H9 (cell line): Measurements from ENCODE around the gene RGS14. TPM values are rescaled to one million over a fixed set of nuclear protein-coding genes. Genes with fewer than 3 reads are reported as not detected.

ENCODE experiments used
- DNase-seq: peaks from one replicate; pipeline ENCODE4 v3.0.0-alpha.2; 2017
- H2AFZ ChIP-seq: one replicate; pipeline ENCODE4 v1.6.1; 2013; ENCODE audit warnings: mild to moderate bottlenecking, low read length, control low read depth, moderate library complexity
- H2AK5ac ChIP-seq: 2 replicates; pipeline ENCODE4 v1.6.1; 2013; ENCODE audit warnings: low read length, control low read depth, mixed read lengths; ENCODE audit not compliant: insufficient read length
- H2BK120ac ChIP-seq: one replicate; pipeline ENCODE4 v1.6.1; 2013; ENCODE audit warnings: low read depth, mild to moderate bottlenecking, low read length, control low read depth, inconsistent platforms; ENCODE audit not compliant: poor library complexity, severe bottlenecking
- H2BK12ac ChIP-seq: 2 replicates; pipeline ENCODE4 v1.6.1; 2013; ENCODE audit warnings: low read length, control low read depth, mixed read lengths, low read depth; ENCODE audit not compliant: insufficient read length
- H2BK15ac ChIP-seq: 2 replicates; pipeline ENCODE4 v1.6.1; 2013; ENCODE audit warnings: low read depth, low read length, control low read depth
- H2BK20ac ChIP-seq: one replicate; pipeline ENCODE4 v1.6.1; 2013; ENCODE audit warnings: low read depth, mild to moderate bottlenecking, low read length, control low read depth, inconsistent platforms; ENCODE audit not compliant: poor library complexity, severe bottlenecking
- H2BK5ac ChIP-seq: 2 replicates; pipeline ENCODE4 v1.6.1; 2013; ENCODE audit warnings: low read length, control low read depth, mixed read lengths; ENCODE audit not compliant: insufficient read length
- H3K14ac ChIP-seq: 2 replicates; pipeline ENCODE4 v1.6.1; 2013; ENCODE audit warnings: low read length, control low read depth; ENCODE audit not compliant: insufficient read depth
- H3K18ac ChIP-seq: 2 replicates; pipeline ENCODE4 v1.6.1; 2013; ENCODE audit warnings: low read depth, mild to moderate bottlenecking, mixed read lengths, low read length, control low read depth; ENCODE audit not compliant: insufficient read length
- H3K23ac ChIP-seq: 2 replicates; pipeline ENCODE4 v1.6.1; 2013; ENCODE audit warnings: low read length, control low read depth, mixed read lengths, low read depth; ENCODE audit not compliant: insufficient read length
- H3K23me2 ChIP-seq: 2 replicates; pipeline ENCODE4 v1.6.1; 2013; ENCODE audit warnings: low read depth, mild to moderate bottlenecking, mixed read lengths, low read length, control low read depth; ENCODE audit not compliant: insufficient read length, poor library complexity, severe bottlenecking
- H3K27ac ChIP-seq: 2 replicates; pipeline ENCODE4 v1.5.1; 2013; ENCODE audit warnings: low read length, control low read depth, mixed read lengths, low read depth; ENCODE audit not compliant: insufficient read length
- H3K27me3 ChIP-seq: 2 replicates; pipeline ENCODE4 v1.6.1; 2013; ENCODE audit warnings: low read length, control low read depth, inconsistent platforms; ENCODE audit not compliant: insufficient read depth
- H3K4ac ChIP-seq: 2 replicates; pipeline ENCODE4 v1.6.1; 2013; ENCODE audit warnings: low read depth, mild to moderate bottlenecking, control low read depth, inconsistent platforms, low read length, moderate library complexity
- H3K4me1 ChIP-seq: 2 replicates; pipeline ENCODE4 v1.6.1; 2013; ENCODE audit warnings: low read length, control low read depth, inconsistent platforms; ENCODE audit not compliant: insufficient read depth
- H3K4me2 ChIP-seq: 2 replicates; pipeline ENCODE4 v1.6.1; 2013; ENCODE audit warnings: low read length, control low read depth, mixed read lengths; ENCODE audit not compliant: insufficient read length, insufficient read depth
- H3K56ac ChIP-seq: 2 replicates; pipeline ENCODE4 v1.6.1; 2013; ENCODE audit warnings: low read depth, mild to moderate bottlenecking, mixed read lengths, low read length, control low read depth; ENCODE audit not compliant: insufficient read length
- H3K79me1 ChIP-seq: 2 replicates; pipeline ENCODE4 v1.6.1; 2013; ENCODE audit warnings: low read depth, mild to moderate bottlenecking, moderate library complexity, low read length, control low read depth, inconsistent platforms; ENCODE audit not compliant: insufficient read depth, poor library complexity, severe bottlenecking
- H3K79me2 ChIP-seq: 2 replicates; pipeline ENCODE4 v1.6.1; 2013; ENCODE audit warnings: low read length, control low read depth, inconsistent platforms; ENCODE audit not compliant: insufficient read depth
- H3K9ac ChIP-seq: 2 replicates; pipeline ENCODE4 v1.6.1; 2013; ENCODE audit warnings: low read length, control low read depth, mixed read lengths; ENCODE audit not compliant: insufficient read length; ENCODE audit errors: extremely low read depth
- H3K9me3 ChIP-seq: one replicate; pipeline ENCODE4 v1.6.1; 2013; ENCODE audit warnings: low read depth, low read length, inconsistent platforms; ENCODE audit not compliant: control insufficient read depth
- H3T11ph ChIP-seq: one replicate; pipeline ENCODE4 v1.6.1; 2013; ENCODE audit warnings: mild to moderate bottlenecking, low read length, control low read depth, inconsistent platforms
- H4K20me1 ChIP-seq: one replicate; pipeline ENCODE4 v1.6.1; 2013; ENCODE audit not compliant: control insufficient read depth, insufficient read length, insufficient read depth
- H4K5ac ChIP-seq: 2 replicates; pipeline ENCODE4 v1.6.1; 2013; ENCODE audit warnings: low read depth, mild to moderate bottlenecking, mixed read lengths, low read length, control low read depth; ENCODE audit not compliant: insufficient read length
- H4K8ac ChIP-seq: replicated peaks from 2 replicates; pipeline ENCODE4 v1.6.1; 2013; ENCODE audit warnings: low read length, control low read depth, mixed read lengths, low read depth; ENCODE audit not compliant: insufficient read length
- H4K91ac ChIP-seq: 2 replicates; pipeline ENCODE4 v1.6.1; 2013; ENCODE audit warnings: low read depth, mild to moderate bottlenecking, moderate library complexity, mixed read lengths, low read length, control low read depth; ENCODE audit not compliant: insufficient read length
- H3K27ac Mint-ChIP-seq, 3 experiments: 2 replicates in 2 of 3; 3 replicates in 1 of 3; pipeline ENCODE4 v1.8.0; 2020 to 2021; ENCODE audit warnings: mixed read lengths in 3 of 3, mild to moderate bottlenecking in 1 of 3, moderate library complexity in 1 of 3
- H3K27me3 Mint-ChIP-seq: 2 replicates; pipeline ENCODE4 v1.8.0; 2021; ENCODE audit warnings: low read depth, mild to moderate bottlenecking, moderate library complexity, mixed read lengths
- H3K36me3 Mint-ChIP-seq, 3 experiments: 2 replicates in 2 of 3; 3 replicates in 1 of 3; pipeline ENCODE4 v1.8.0; 2020 to 2021; ENCODE audit warnings: low read depth in 3 of 3, mixed read lengths in 3 of 3; ENCODE audit not compliant: insufficient read depth in 1 of 3
- H3K4me1 Mint-ChIP-seq, 2 experiments: 2 replicates each; pipeline ENCODE4 v1.8.0; 2020; ENCODE audit warnings: mixed read lengths in 2 of 2
- H3K4me3 Mint-ChIP-seq, 2 experiments: 2 replicates in 1 of 2; 3 replicates in 1 of 2; pipeline ENCODE4 v1.8.0; 2020 to 2021; ENCODE audit warnings: mild to moderate bottlenecking in 2 of 2, mixed read lengths in 2 of 2, moderate library complexity in 1 of 2
- H3K9me3 Mint-ChIP-seq, 2 experiments: 2 replicates in 1 of 2; 3 replicates in 1 of 2; pipeline ENCODE4 v1.8.0; 2020; ENCODE audit warnings: mild to moderate bottlenecking in 2 of 2, mixed read lengths in 2 of 2, moderate library complexity in 1 of 2
- CTCF ChIP-seq: fragments of 200-600 bp; sonication (generic); conservative IDR thresholded peaks from 3 replicates; pipeline ENCODE4 v1.8.0; 2021; ENCODE audit warnings: antibody characterized with exemption, mild to moderate bottlenecking
- WGBS: extraction: QIAGEN DNeasy Blood & Tissue Kit; methylation state at CpG from one replicate; pipeline ENCODE4 v1.1.7; 2013; ENCODE audit warnings: missing lambda C conversion rate, low lambda C conversion rate, mixed read lengths; ENCODE audit not compliant: insufficient read length; ENCODE audit errors: extremely low coverage; 5-methylcytosine and 5-hydroxymethylcytosine counted together
- total RNA-seq: library from RNA; stranded (reverse); gene quantifications from 2 replicates; pipeline ENCODE4 v1.2.1, GENCODE V29; 2021

The RGS14 gene
- total RNA-seq, 1 experiment from 2014 or later, result 12.3 TPM

GRCh38 chr5:177397875-177398390, 40.2 kb downstream of the RGS14 start:
- H3K4me1 ChIP-seq, result no peaks in the 10 kb centered on the region; the same call in 1 of the 2 replicates
- no peak overlapping the region for H3K4me2 ChIP-seq
- no peak overlapping the region for H3K14ac ChIP-seq
- H3K79me1 ChIP-seq, result no peaks in the 10 kb centered on the region
- H3K18ac ChIP-seq, result no peak overlapping the region
- Mint-ChIP-seq H3K4me1 (peaks cover 14 to 22% of the 10 kb centered on the region in 2 experiments), H3K9me3 (peaks cover 0 to 1% of the 10 kb centered on the region in 2 experiments; a peak in 2 of 5 replicates), H3K36me3 (no peaks in the 10 kb centered on the region), H3K27me3 (peaks cover 48% of the 10 kb centered on the region), H3K27ac (no peak overlapping the region), H3K4me3 (no peak overlapping the region)
- no peak overlapping the region for H2BK20ac ChIP-seq
- WGBS, result no CpG with 5 or more reads among the region's 16 CpGs
- no peak for TF ChIP-seq CTCF
- no peaks in the 10 kb centered on the region for H3K79me2 ChIP-seq
- no peaks in the 10 kb centered on the region; the same call in 1 of the 2 replicates for H3K27me3 ChIP-seq
- no peak overlapping the region for H3K9ac ChIP-seq
- H2BK15ac ChIP-seq, result no peak overlapping the region
- no peak overlapping the region for H2BK120ac ChIP-seq
- no peak overlapping the region for H3K23ac ChIP-seq
- H4K5ac ChIP-seq, result no peak overlapping the region
- no peak overlapping the region for H4K91ac ChIP-seq
- H2AK5ac ChIP-seq, result no peak overlapping the region
- H2BK5ac ChIP-seq, result no peak overlapping the region
- H3K56ac ChIP-seq, result no peak overlapping the region
- peaks cover 7% of the 10 kb centered on the region for H3K23me2 ChIP-seq
- no peak overlapping the region for H3K4ac ChIP-seq
- no peak overlapping the region for H4K8ac ChIP-seq
- H4K20me1 ChIP-seq, result no peaks in the 10 kb centered on the region
- no peak overlapping the region for H2AFZ ChIP-seq
- no peak for DNase-seq
- H3T11ph ChIP-seq, result no peak overlapping the region
- no peak overlapping the region for H2BK12ac ChIP-seq
- no peak overlapping the region for H3K27ac ChIP-seq
- H3K9me3 ChIP-seq, result no peaks in the 10 kb centered on the region
